BJ (cell line): ENCODE data around the gene CASP12. TPM values are rescaled to one million over a fixed set of nuclear protein-coding genes. Genes with fewer than 3 reads are reported as not detected.

Source experiments
- CTCF ChIA-PET: fragments of 350-600 bp; formaldehyde crosslinking; extraction: SDS; loops from one replicate; lab custom pipeline; 2021; ENCODE audit warnings: antibody characterized with exemption, inconsistent platforms; lab: Yijun Ruan, JAX
- POLR2A ChIA-PET: fragments of 300-600 bp; sonication (Branson Sonifier 250); formaldehyde crosslinking; extraction: SDS; loops from one replicate; lab custom pipeline; 2021; ENCODE audit warnings: antibody characterized with exemption; lab: Charles Lee
- DNase-seq: peaks from one replicate; pipeline ENCODE4 v3.0.0-alpha.2; 2011; ENCODE audit warnings: low read depth
- H3K27me3 ChIP-seq: 2 replicates; pipeline ENCODE4 v1.6.0; 2011; ENCODE audit warnings: low read length; ENCODE audit not compliant: control insufficient read depth, insufficient read depth
- H3K36me3 ChIP-seq: 2 replicates; pipeline ENCODE4 v1.5.1; 2011; ENCODE audit warnings: low read length; ENCODE audit not compliant: control insufficient read depth, insufficient read depth
- H3K4me3 ChIP-seq: 2 replicates; pipeline ENCODE4 v1.5.1; 2011; ENCODE audit warnings: low read depth, mild to moderate bottlenecking, control low read depth, low read length
- polyA plus RNA-seq: library from polyadenylated mRNA; depleted of rRNA; stranded (reverse); fragments of >200 nt; gene quantifications from 2 replicates; pipeline ENCODE4 v1.2.3, GENCODE V29; 2011; rRNA removed
- small RNA-seq: library from RNA; depleted of rRNA; stranded (forward); fragments of <200 nt; gene quantifications from one replicate; pipeline ENCODE3, GENCODE V24; 2012; ENCODE audit warnings: low replicate concordance, low read depth; ENCODE audit not compliant: insufficient read length
- TF ChIP-seq, protein P1 (sequence below): IDR thresholded peaks from 2 replicates; pipeline ENCODE4 v1.5.1; 2011; ENCODE audit warnings: low read depth, mild to moderate bottlenecking, control low read depth, inconsistent platforms, low read length, moderate library complexity; ENCODE audit not compliant: insufficient read depth

CASP12 gene
- polyA plus RNA-seq, 1 experiment, result not detected

DNA sequence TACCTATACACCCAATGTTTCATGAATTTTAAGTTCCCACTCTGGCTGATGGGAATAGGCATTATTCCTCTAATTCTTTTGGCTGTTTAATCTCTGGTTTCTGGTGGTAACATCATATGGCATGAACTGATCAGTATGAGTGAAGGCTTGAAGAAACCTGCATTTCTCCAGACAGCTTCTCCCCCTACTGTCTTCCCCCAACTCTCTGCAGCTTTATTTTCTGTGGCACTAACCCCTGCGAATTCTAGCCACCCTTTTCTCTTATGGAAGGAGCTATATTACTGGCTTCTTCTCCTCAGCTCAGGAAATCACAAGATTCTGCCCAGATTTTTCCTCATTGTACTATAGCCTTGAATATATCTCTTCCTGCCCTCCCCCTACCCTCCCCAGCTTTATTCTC, 57.1 kb downstream of the CASP12 start:
- no peak for DNase-seq
- no peaks in the 10 kb centered on the region for H3K27me3 ChIP-seq
- no peaks in the 10 kb centered on the region for H3K36me3 ChIP-seq
- ChIA-PET POLR2A (no interaction called here), CTCF (no interaction called here)
- TF ChIP-seq, protein P1, sequence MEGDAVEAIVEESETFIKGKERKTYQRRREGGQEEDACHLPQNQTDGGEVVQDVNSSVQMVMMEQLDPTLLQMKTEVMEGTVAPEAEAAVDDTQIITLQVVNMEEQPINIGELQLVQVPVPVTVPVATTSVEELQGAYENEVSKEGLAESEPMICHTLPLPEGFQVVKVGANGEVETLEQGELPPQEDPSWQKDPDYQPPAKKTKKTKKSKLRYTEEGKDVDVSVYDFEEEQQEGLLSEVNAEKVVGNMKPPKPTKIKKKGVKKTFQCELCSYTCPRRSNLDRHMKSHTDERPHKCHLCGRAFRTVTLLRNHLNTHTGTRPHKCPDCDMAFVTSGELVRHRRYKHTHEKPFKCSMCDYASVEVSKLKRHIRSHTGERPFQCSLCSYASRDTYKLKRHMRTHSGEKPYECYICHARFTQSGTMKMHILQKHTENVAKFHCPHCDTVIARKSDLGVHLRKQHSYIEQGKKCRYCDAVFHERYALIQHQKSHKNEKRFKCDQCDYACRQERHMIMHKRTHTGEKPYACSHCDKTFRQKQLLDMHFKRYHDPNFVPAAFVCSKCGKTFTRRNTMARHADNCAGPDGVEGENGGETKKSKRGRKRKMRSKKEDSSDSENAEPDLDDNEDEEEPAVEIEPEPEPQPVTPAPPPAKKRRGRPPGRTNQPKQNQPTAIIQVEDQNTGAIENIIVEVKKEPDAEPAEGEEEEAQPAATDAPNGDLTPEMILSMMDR, result no peak
- H3K4me3 ChIP-seq, result no peak overlapping the region

DNA sequence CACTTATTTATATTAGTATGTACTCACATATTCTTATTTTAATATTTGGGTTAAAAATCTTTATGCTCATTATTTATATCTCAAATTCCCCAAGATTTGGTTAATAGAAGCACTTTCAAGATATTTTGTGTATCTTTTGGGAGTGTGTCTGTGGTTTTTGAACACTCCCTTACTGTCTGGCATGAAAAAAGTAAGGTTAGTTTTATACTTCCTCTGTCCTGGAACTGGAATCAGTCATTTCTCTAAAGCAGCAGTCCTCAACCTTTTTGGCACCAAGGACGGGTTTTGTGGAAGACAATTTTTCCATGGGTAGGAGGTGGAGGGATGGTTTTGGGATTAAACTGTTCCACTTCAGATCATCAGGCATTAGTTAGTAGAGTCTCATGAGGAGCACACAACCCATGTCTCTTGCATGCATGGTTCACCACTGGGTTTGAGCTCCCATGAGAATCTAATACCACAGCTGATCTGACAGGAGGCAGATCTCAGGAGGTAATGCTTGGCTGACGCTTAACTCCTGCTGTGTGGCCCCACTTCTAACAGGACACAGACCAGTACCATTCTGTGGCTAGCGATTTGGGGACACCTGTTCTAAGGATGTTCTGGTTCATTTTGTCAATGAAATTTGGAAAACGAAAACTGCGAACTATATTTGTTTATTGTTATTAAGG, 60.2 kb downstream of the CASP12 start:
- Histone ChIP-seq H3K27me3 (no peaks in the 10 kb centered on the region), H3K4me3 (no peak overlapping the region), H3K36me3 (no peaks in the 10 kb centered on the region)
- no peak for DNase-seq
- TF ChIP-seq, protein P1, result no peak
- ChIA-PET CTCF (no interaction called here), POLR2A (no interaction called here)

DNA sequence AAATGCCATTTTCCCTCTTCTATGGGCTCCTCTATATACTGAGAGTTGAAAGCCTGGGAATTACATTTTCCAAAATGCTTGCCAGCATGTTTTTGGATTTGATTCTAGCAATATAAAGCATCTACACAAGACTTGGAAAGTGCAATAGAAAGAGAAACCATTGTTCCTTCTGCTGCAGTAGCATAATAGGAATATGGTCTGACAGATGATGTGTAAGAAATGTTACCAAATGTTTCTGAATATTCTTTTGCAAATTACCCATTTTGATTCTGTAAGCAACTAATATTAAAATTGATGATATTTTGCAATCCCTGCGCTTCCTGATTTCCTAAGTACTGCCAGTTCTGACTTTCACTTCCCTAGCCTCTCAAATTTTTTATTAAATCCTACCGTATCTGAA, 61.6 kb downstream of the CASP12 start:
- POLR2A ChIA-PET, result no interaction called here

More for the DNA sequence above, 61.6 kb downstream of the CASP12 start:
- CTCF ChIA-PET, result interaction anchor here (0.6 kb wide), 1 partner anchor 11 kb away, joined by 3 read pairs; no protein-coding TSS in a partner anchor
- no peak for DNase-seq
- TF ChIP-seq, protein P1, result no peak
- no peaks in the 10 kb centered on the region for H3K36me3 ChIP-seq
- H3K4me3 ChIP-seq, result no peak overlapping the region
- no peaks in the 10 kb centered on the region for H3K27me3 ChIP-seq

Small RNAs within 50 kb of the gene (small RNA-seq; reads per million reads assigned to genes)
- not detected for gene AP002004.1

Other genes starting within 250 kb of the CASP12 start
- gene CASP4, start 70.1 kb upstream of the CASP12 start, polyA plus RNA-seq, result 87.7 and 120 TPM in 2 replicates
- not detected in 2 replicates for gene CASP5, start 124.7 kb upstream of the CASP12 start, polyA plus RNA-seq
- 5.1 and 15.4 TPM in 2 replicates for gene CASP1, start 136.7 kb upstream of the CASP12 start, polyA plus RNA-seq
- 0.87 and 2.6 TPM in 2 replicates for gene CARD16, start 146.9 kb upstream of the CASP12 start, polyA plus RNA-seq
- not detected in 2 replicates for gene CARD18, start 241.3 kb upstream of the CASP12 start, polyA plus RNA-seq